Heart left ventricle (tissue), 13 donors: Measurements from ENCODE around the gene KLF5.

Experiments
- CTCF ChIP-seq, 12 donors: fragments of 200-600 bp; sonication (generic) in 4 of 12; IDR thresholded peaks; one replicate each; pipeline versions ENCODE4 v1.5.0 to v1.8.0; 2018 to 2022; ENCODE audit warnings: antibody characterized with exemption in 12 of 12, mild to moderate bottlenecking in 5 of 12
- POLR2A ChIP-seq, 2 donors: fragments of 450-650 bp; IDR thresholded peaks; one replicate each; pipeline ENCODE4 v1.6.1; 2017; ENCODE audit warnings: antibody characterized with exemption in 2 of 2, mild to moderate bottlenecking in 2 of 2, moderate library complexity in 2 of 2
- donor health status: ischemic (EF 13 %, LVEDD 7.1; RV severe dilation, severe dysfunction).
- donor health status: DM: no; HTN: yes; CAD: no.
- donor health status: DM: no; HTN: no; CAD: no.
- donor health status: ischemic (EF 25% LVEDD 6.9; RV normal size, moderate dysfunction).
- donor health status: ischemic (EF 25% LVEDD 5.7; RV mildly dilated, moderate dysfunction).
- donor health status: ischemic (EF 35%, LVEDD 5.7; RV mildly dilated, moderate dysfunction).
- donor health status: nonischemic (EF 11% LVEDD 7.7; RV severe dilation, severe dysfunction).
- donor health status: DM: yes; HTN: yes; CAD: no.
- donor health status: PGD.
- donor health status: ischemic (EF 29% LVEDD 5.4; RV normal size, mild dysfunction).
- donor health status: nonischemic (EF 23%, LVEDD 6.1; RV moderate dilation, normal function).

- TF ChIP-seq CTCF (IDR thresholded peaks at IDR 0.05) (no peak), POLR2A (IDR thresholded peaks at IDR 0.05) (no peak)
Observed at GRCh38 chr13:73090823-73091187, 32.0 kb downstream of the KLF5 start.
